GM12878 (cell line): ENCODE data around the gene TLCD5. TPM values are rescaled to one million over a fixed set of nuclear protein-coding genes. Genes with fewer than 3 reads are reported as not detected.

Source experiments
- ASH2L ChIP-seq: fragments of 300-600, 200-600 bp; sonication (generic); IDR thresholded peaks from 2 replicates; pipeline ENCODE4 v1.6.1; 2017; ENCODE audit warnings: low read depth, mild to moderate bottlenecking, borderline replicate concordance
- BACH1 ChIP-seq: fragments of 450-650 bp; IDR thresholded peaks from 2 replicates; pipeline ENCODE4 v1.6.1; 2017; ENCODE audit warnings: mild to moderate bottlenecking, borderline replicate concordance
- CBFB ChIP-seq: IDR thresholded peaks from 2 replicates; pipeline ENCODE4 v1.6.1; 2016; ENCODE audit warnings: antibody characterized with exemption, low read depth
- CHD2 ChIP-seq: IDR thresholded peaks from 2 replicates; pipeline ENCODE4 v1.6.1; 2011; ENCODE audit warnings: low read depth, low read length, improper control_type of control experiment, borderline replicate concordance
- CREB1 ChIP-seq: IDR thresholded peaks from 2 replicates; pipeline ENCODE4 v1.6.1; 2012; ENCODE audit warnings: low read depth, mild to moderate bottlenecking, inconsistent platforms
- CREM ChIP-seq: IDR thresholded peaks from 2 replicates; pipeline ENCODE4 v1.6.1; 2014; ENCODE audit warnings: antibody characterized with exemption, low read depth
- DPF2 ChIP-seq: fragments of 450-650 bp; IDR thresholded peaks from 2 replicates; pipeline ENCODE4 v1.6.1; 2017; ENCODE audit warnings: mild to moderate bottlenecking
- EED ChIP-seq: sonication (generic); IDR thresholded peaks from 2 replicates; pipeline ENCODE4 v1.6.1; 2016; ENCODE audit warnings: antibody characterized with exemption, low read depth
- EZH2 ChIP-seq: IDR thresholded peaks from 2 replicates; pipeline ENCODE4 v1.6.1; 2012; ENCODE audit warnings: low read depth, mild to moderate bottlenecking, control low read depth, inconsistent platforms, low read length, borderline replicate concordance; ENCODE audit not compliant: control insufficient read depth
- GABPA ChIP-seq: IDR thresholded peaks from 2 replicates; pipeline ENCODE4 v1.6.1; 2014; ENCODE audit warnings: antibody characterized with exemption, low read depth, mild to moderate bottlenecking, inconsistent platforms
- HDGF ChIP-seq: fragments of 450-650 bp; IDR thresholded peaks from 2 replicates; pipeline ENCODE4 v1.6.1; 2016; ENCODE audit warnings: antibody characterized with exemption
- IKZF2 ChIP-seq, 2 experiments: fragments of 450-650 bp; IDR thresholded peaks; 2 replicates each; pipeline ENCODE4 v1.6.1; 2017; ENCODE audit warnings: mild to moderate bottlenecking in 2 of 2, moderate library complexity in 2 of 2
- KLF5 ChIP-seq: fragments of 450-650 bp; IDR thresholded peaks from 2 replicates; pipeline ENCODE4 v1.6.1; 2014; ENCODE audit warnings: mild to moderate bottlenecking; ENCODE audit not compliant: partially characterized antibody
- RB1 ChIP-seq: fragments of 450-650 bp; formaldehyde crosslinking; IDR thresholded peaks from 2 replicates; pipeline ENCODE4 v1.6.1; 2017; ENCODE audit warnings: mild to moderate bottlenecking, borderline replicate concordance
- SREBF1 ChIP-seq: IDR thresholded peaks from 2 replicates; pipeline ENCODE4 v1.6.1; 2012; ENCODE audit warnings: mild to moderate bottlenecking, low read length
- STAT1 ChIP-seq: fragments of 450-650 bp; conservative IDR thresholded peaks from 2 replicates; pipeline ENCODE4 v1.6.1; 2014; ENCODE audit warnings: antibody characterized with exemption, mild to moderate bottlenecking
- TARDBP ChIP-seq: IDR thresholded peaks from 2 replicates; pipeline ENCODE4 v1.6.1; 2016; ENCODE audit warnings: borderline replicate concordance
- TBL1XR1 ChIP-seq: IDR thresholded peaks from 2 replicates; pipeline ENCODE4 v1.6.1; 2012; ENCODE audit warnings: low read depth, low read length, improper control_type of control experiment
- TCF3 ChIP-seq: IDR thresholded peaks from 2 replicates; pipeline ENCODE4 v1.6.1; 2012; ENCODE audit warnings: low read depth, mild to moderate bottlenecking, low read length, borderline replicate concordance; ENCODE audit not compliant: insufficient read depth
- WRNIP1 ChIP-seq: IDR thresholded peaks from 2 replicates; pipeline ENCODE4 v1.6.1; 2011; ENCODE audit warnings: low read depth, low read length, improper control_type of control experiment, borderline replicate concordance
- ZNF207 ChIP-seq: fragments of 450-650 bp; IDR thresholded peaks from 2 replicates; pipeline ENCODE4 v1.6.1; 2014; ENCODE audit warnings: antibody characterized with exemption, mild to moderate bottlenecking, borderline replicate concordance
- ZNF384 ChIP-seq: IDR thresholded peaks from 2 replicates; pipeline ENCODE4 v1.6.1; 2012; ENCODE audit warnings: low read depth, mild to moderate bottlenecking, low read length, improper control_type of control experiment, borderline replicate concordance
- ZNF622 ChIP-seq: fragments of 450-650 bp; IDR thresholded peaks from 2 replicates; pipeline ENCODE4 v1.6.1; 2017; ENCODE audit warnings: mild to moderate bottlenecking, inconsistent platforms
- ZSCAN29 ChIP-seq: fragments of 450-650 bp; IDR thresholded peaks from 2 replicates; pipeline ENCODE4 v1.6.1; 2017; ENCODE audit warnings: mild to moderate bottlenecking, moderate library complexity
- polyA plus RNA-seq, 11 experiments: library from polyadenylated mRNA; depleted of rRNA in 4 of 11; unstranded in 6 of 11; stranded (reverse) in 5 of 11; fragments of >200 nt; fragmentation: Nextera tagmentation in 4 of 11; fragmentation: Illumina TruSeq in 1 of 11; extraction: Ambion mirVana in 4 of 11; extraction: Trizol in 1 of 11; gene quantifications; 1 replicate in 1 of 11; 2 replicates in 10 of 11; pipeline versions ENCODE4 v1.2.1 to v1.2.3, GENCODE V29; 2011 to 2016; ENCODE audit warnings: inconsistent platforms in 2 of 11, missing spikeins in 2 of 11, low read depth in 1 of 11
- total RNA-seq, 4 experiments: library from RNA; depleted of rRNA in 3 of 4; stranded (reverse); fragments of >200 nt in 3 of 4; fragmentation: Illumina TruSeq in 1 of 4; extraction: Trizol in 1 of 4; gene quantifications; 2 replicates each; pipeline versions ENCODE4 v1.2.1 to v1.2.3, GENCODE V29; 2013 to 2021
- TF ChIP-seq, protein P1 (sequence below): IDR thresholded peaks from 2 replicates; pipeline ENCODE4 v1.6.1; 2011; ENCODE audit warnings: borderline replicate concordance, low read depth, mild to moderate bottlenecking, moderate library complexity, mixed read lengths, low read length; ENCODE audit not compliant: insufficient read depth; ENCODE audit errors: extremely low read length
- TF ChIP-seq, protein P2 (sequence below): fragments of 450-650 bp; formaldehyde crosslinking; IDR thresholded peaks from 2 replicates; pipeline ENCODE4 v1.4.0; 2020; ENCODE audit warnings: mild to moderate bottlenecking, moderate library complexity
- TF ChIP-seq, protein P3 (sequence below): fragments of 450-650 bp; IDR thresholded peaks from 2 replicates; pipeline ENCODE4 v1.6.1; 2014; ENCODE audit warnings: mild to moderate bottlenecking
- TF ChIP-seq, protein P4 (sequence below): IDR thresholded peaks from 2 replicates; pipeline ENCODE4 v1.6.1; 2012; ENCODE audit warnings: low read depth, low read length, improper control_type of control experiment

Gene TLCD5
- total and polyA plus RNA-seq, 10 of the 15 experiments (the other 5 are each of a cell fraction or from before 2014, with no cell fraction given), result 2.4 to 13.3 (median 3.2) TPM

DNA sequence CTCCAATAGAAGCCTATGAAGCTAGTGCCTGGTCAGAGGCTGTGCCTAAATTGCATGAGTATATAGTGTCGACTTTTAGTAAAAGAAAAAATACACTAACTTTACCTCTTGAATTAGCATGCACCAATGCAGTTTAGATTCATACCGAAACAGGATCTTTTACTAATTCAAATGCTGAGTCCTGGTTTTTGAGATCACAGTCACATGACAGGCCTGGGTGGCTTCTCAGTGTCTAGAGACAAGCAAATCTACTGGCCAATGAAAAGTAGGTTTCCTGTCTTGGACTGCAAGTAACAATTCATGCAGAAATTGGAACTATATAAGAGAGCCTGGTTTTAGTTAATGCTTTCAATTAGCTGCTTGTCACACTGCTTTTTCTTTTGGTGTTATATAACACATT lies 18.3 kb downstream of the TLCD5 start (continued):
- TF ChIP-seq DPF2, result peak; percentile 42; the same call in 1 of the 2 replicates
- TF ChIP-seq TCF3, result no peak
- TF ChIP-seq EZH2, result no peak
- no peak for TF ChIP-seq TARDBP
- TF ChIP-seq CBFB, result no peak
- peak in 1 of 2 experiments; percentile 25; a peak in 1 of 4 replicates for TF ChIP-seq IKZF2 (IDR thresholded peaks at IDR 0.05)
- TF ChIP-seq TBL1XR1, result no peak
- TF ChIP-seq, protein P1, sequence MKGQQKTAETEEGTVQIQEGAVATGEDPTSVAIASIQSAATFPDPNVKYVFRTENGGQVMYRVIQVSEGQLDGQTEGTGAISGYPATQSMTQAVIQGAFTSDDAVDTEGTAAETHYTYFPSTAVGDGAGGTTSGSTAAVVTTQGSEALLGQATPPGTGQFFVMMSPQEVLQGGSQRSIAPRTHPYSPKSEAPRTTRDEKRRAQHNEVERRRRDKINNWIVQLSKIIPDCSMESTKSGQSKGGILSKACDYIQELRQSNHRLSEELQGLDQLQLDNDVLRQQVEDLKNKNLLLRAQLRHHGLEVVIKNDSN, result peak; percentile 58
- TF ChIP-seq BACH1, result no peak
- TF ChIP-seq, protein P2, sequence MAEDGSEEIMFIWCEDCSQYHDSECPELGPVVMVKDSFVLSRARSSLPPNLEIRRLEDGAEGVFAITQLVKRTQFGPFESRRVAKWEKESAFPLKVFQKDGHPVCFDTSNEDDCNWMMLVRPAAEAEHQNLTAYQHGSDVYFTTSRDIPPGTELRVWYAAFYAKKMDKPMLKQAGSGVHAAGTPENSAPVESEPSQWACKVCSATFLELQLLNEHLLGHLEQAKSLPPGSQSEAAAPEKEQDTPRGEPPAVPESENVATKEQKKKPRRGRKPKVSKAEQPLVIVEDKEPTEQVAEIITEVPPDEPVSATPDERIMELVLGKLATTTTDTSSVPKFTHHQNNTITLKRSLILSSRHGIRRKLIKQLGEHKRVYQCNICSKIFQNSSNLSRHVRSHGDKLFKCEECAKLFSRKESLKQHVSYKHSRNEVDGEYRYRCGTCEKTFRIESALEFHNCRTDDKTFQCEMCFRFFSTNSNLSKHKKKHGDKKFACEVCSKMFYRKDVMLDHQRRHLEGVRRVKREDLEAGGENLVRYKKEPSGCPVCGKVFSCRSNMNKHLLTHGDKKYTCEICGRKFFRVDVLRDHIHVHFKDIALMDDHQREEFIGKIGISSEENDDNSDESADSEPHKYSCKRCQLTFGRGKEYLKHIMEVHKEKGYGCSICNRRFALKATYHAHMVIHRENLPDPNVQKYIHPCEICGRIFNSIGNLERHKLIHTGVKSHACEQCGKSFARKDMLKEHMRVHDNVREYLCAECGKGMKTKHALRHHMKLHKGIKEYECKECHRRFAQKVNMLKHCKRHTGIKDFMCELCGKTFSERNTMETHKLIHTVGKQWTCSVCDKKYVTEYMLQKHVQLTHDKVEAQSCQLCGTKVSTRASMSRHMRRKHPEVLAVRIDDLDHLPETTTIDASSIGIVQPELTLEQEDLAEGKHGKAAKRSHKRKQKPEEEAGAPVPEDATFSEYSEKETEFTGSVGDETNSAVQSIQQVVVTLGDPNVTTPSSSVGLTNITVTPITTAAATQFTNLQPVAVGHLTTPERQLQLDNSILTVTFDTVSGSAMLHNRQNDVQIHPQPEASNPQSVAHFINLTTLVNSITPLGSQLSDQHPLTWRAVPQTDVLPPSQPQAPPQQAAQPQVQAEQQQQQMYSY, result no peak
- TF ChIP-seq WRNIP1, result no peak
- no peak for TF ChIP-seq RB1
- no peak for TF ChIP-seq KLF5
- TF ChIP-seq SREBF1, result no peak
- no peak for TF ChIP-seq HDGF
- no peak for TF ChIP-seq ZNF384
- TF ChIP-seq CHD2, result no peak
- TF ChIP-seq CREM, result 0 out of 2 replicates have a peak, but pooled peaks have one; percentile 54
- no peak for TF ChIP-seq STAT1
- TF ChIP-seq, protein P3, sequence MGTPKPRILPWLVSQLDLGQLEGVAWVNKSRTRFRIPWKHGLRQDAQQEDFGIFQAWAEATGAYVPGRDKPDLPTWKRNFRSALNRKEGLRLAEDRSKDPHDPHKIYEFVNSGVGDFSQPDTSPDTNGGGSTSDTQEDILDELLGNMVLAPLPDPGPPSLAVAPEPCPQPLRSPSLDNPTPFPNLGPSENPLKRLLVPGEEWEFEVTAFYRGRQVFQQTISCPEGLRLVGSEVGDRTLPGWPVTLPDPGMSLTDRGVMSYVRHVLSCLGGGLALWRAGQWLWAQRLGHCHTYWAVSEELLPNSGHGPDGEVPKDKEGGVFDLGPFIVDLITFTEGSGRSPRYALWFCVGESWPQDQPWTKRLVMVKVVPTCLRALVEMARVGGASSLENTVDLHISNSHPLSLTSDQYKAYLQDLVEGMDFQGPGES, result no peak
- TF ChIP-seq GABPA, result no peak
- peak; percentile 50; the same call in 1 of the 2 replicates for TF ChIP-seq CREB1
- no peak for TF ChIP-seq ZSCAN29
- no peak for TF ChIP-seq ZNF207
- TF ChIP-seq, protein P4, sequence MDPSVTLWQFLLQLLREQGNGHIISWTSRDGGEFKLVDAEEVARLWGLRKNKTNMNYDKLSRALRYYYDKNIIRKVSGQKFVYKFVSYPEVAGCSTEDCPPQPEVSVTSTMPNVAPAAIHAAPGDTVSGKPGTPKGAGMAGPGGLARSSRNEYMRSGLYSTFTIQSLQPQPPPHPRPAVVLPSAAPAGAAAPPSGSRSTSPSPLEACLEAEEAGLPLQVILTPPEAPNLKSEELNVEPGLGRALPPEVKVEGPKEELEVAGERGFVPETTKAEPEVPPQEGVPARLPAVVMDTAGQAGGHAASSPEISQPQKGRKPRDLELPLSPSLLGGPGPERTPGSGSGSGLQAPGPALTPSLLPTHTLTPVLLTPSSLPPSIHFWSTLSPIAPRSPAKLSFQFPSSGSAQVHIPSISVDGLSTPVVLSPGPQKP, result no peak
- no peak for TF ChIP-seq EED
- TF ChIP-seq ASH2L, result no peak
- TF ChIP-seq ZNF622, result no peak
